SU-DHL-6 (cell line): Measurements from ENCODE around the gene RPLP1.

Experiments
- H2AFZ ChIP-seq: fragments of 200-600 bp; sonication (generic); 2 replicates; pipeline ENCODE4 v1.6.1; 2014; ENCODE audit warnings: low read depth, mild to moderate bottlenecking, moderate library complexity, mixed read lengths, antibody characterized with exemption, low read length; ENCODE audit not compliant: severe bottlenecking
- H3F3A ChIP-seq: fragments of 200-600 bp; shearing (Covaris generic); 2 replicates; pipeline ENCODE4 v1.6.0; 2016; ENCODE audit warnings: antibody characterized with exemption, mild to moderate bottlenecking; ENCODE audit not compliant: insufficient read depth
- H3K27ac ChIP-seq: fragments of 200-600 bp; sonication (generic); 2 replicates; pipeline ENCODE4 v1.5.1; 2016; ENCODE audit warnings: low read depth, mild to moderate bottlenecking, low read length, moderate library complexity, mixed read lengths
- H3K27me3 ChIP-seq: fragments of 200-600 bp; sonication (generic), shearing (Covaris generic); 2 replicates; pipeline ENCODE4 v1.6.0; 2014; ENCODE audit warnings: mild to moderate bottlenecking, low read length
- H3K36me3 ChIP-seq: fragments of 200-600 bp; sonication (generic); 2 replicates; pipeline ENCODE4 v1.6.1; 2014; ENCODE audit warnings: mild to moderate bottlenecking, low read length, mixed read lengths
- H3K4me2 ChIP-seq: fragments of 300-600, 200-600 bp; shearing (Covaris generic), sonication (generic); 2 replicates; pipeline ENCODE4 v1.6.0; 2014; ENCODE audit warnings: low read length, low read depth, mild to moderate bottlenecking; ENCODE audit not compliant: poor library complexity, severe bottlenecking
- H3K4me3 ChIP-seq: fragments of 200-600 bp; sonication (generic); 2 replicates; pipeline ENCODE4 v1.5.1; 2014; ENCODE audit warnings: antibody characterized with exemption, low read length, mild to moderate bottlenecking, mixed read lengths; ENCODE audit not compliant: insufficient read depth, poor library complexity, severe bottlenecking
- H3K79me2 ChIP-seq: fragments of 200-600 bp; sonication (generic); 2 replicates; pipeline ENCODE4 v1.6.1; 2014; ENCODE audit warnings: mild to moderate bottlenecking, low read length, moderate library complexity; ENCODE audit not compliant: insufficient read depth
- H3K9ac ChIP-seq: fragments of 200-600 bp; sonication (generic); 2 replicates; pipeline ENCODE4 v1.7.0; 2014; ENCODE audit warnings: mild to moderate bottlenecking, low read length
- H3K9me2 ChIP-seq: fragments of 200-600 bp; sonication (generic); replicated peaks from 2 replicates; pipeline ENCODE4 v1.6.1; 2014; ENCODE audit warnings: low read length; ENCODE audit not compliant: insufficient read depth
- H3K9me3 ChIP-seq: fragments of 200-600 bp; sonication (generic); 2 replicates; pipeline ENCODE4 v1.6.1; 2014; ENCODE audit warnings: low read length, mixed read lengths; ENCODE audit not compliant: insufficient read depth
- H4K20me1 ChIP-seq: fragments of 200-600 bp; sonication (generic); 2 replicates; pipeline ENCODE4 v1.6.1; 2014; ENCODE audit warnings: low read depth, mild to moderate bottlenecking, antibody characterized with exemption, low read length, moderate library complexity, mixed read lengths
- CTCF ChIP-seq: fragments of 200-600 bp; sonication (generic); IDR thresholded peaks from one replicate; pipeline ENCODE4 v1.5.1; 2017; ENCODE audit warnings: antibody characterized with exemption, mild to moderate bottlenecking, low read length, moderate library complexity; ENCODE audit not compliant: insufficient read depth, poor library complexity, severe bottlenecking
- EZH2phosphoT487 ChIP-seq: fragments of 200-600 bp; sonication (generic), shearing (Covaris generic); conservative IDR thresholded peaks from 2 replicates; pipeline ENCODE4 v1.6.1; 2018; ENCODE audit warnings: mild to moderate bottlenecking, antibody characterized with exemption, low read length, moderate library complexity, mixed read lengths

The RPLP1 gene

GRCh38 chr15:69452692-69453521 is at the start of gene RPLP1:
Gene RPLP1 (plus strand): TSS chr15:69452818. CDS start chr15:69452949, 131 bp downstream.
- peaks cover 69% of the 10 kb centered on the region for H3F3A ChIP-seq
- H3K27ac ChIP-seq, result peak within 1 kb of the TSS; percentile 93
- H3K9me2 ChIP-seq, result no peaks in the 10 kb centered on the region
- H3K9ac ChIP-seq, result peak within 1 kb of the TSS; percentile 92
- H3K27me3 ChIP-seq, result no peaks in the 10 kb centered on the region
- H3K4me3 ChIP-seq, result peak within 1 kb of the TSS; percentile 91
- H3K9me3 ChIP-seq, result no peaks in the 10 kb centered on the region
- peaks cover 31% of the 10 kb centered on the region for H3K79me2 ChIP-seq
- peak within 1 kb of the TSS; percentile 95 for H3K4me2 ChIP-seq
- peaks cover 36% of the 10 kb centered on the region for H3K36me3 ChIP-seq
- peak within 1 kb of the TSS; percentile 87 for H2AFZ ChIP-seq
- H4K20me1 ChIP-seq, result peaks cover 35% of the 10 kb centered on the region
- TF ChIP-seq EZH2phosphoT487, result no peak
- no peak for TF ChIP-seq CTCF

DNA sequence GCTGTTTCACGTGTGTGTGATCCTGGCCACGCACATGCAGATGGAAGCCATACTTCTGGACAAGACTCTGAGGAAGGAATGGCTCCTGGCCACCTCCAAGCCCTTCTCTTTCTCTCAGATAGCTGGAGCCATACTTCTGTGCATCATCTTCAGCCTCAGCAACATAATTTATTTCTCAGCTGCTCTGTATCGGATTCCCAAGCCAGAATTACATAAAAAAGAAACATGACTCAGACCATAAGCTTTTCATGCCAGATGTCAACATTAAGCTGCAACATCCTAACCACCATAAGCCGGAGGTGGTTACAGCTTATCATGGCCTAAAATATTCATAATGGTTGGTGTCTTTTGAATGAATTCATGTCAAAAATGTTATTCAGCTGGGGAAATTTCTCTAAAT is 49.0 kb upstream of the RPLP1 start:
- Histone ChIP-seq H3K4me3 (no peak overlapping the region), H3K27me3 (no peaks in the 10 kb centered on the region), H3K4me2 (no peak overlapping the region), H3K9me2 (no peaks in the 10 kb centered on the region), H4K20me1 (no peaks in the 10 kb centered on the region), H3K36me3 (no peaks in the 10 kb centered on the region), H3K79me2 (no peaks in the 10 kb centered on the region), H3K9me3 (no peaks in the 10 kb centered on the region), H3K9ac (no peak overlapping the region), H3K27ac (no peak overlapping the region), H2AFZ (no peak overlapping the region), H3F3A (no peaks in the 10 kb centered on the region)
- TF ChIP-seq EZH2phosphoT487 (no peak), CTCF (no peak)

DNA sequence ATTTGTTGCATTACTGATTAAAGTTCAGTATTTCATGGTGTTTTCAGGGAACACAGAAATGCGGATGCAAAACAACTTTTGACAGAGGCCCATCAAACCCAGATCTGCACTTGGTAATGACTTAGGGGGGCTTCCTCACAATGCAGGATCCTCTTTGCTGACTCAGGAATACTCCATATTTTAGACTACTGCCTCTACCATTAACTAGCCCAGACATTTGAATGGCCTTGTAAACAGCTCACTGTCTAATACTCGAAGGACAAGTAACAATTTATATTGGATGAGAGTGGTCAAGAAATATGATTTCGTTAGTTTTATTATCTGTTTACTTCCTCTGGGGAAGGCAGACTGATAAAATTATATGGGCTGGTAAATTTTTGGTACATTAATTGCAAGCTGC is 47.5 kb upstream of the RPLP1 start:
- Histone ChIP-seq H3K27ac (no peak overlapping the region), H2AFZ (no peak overlapping the region), H3K9me3 (no peaks in the 10 kb centered on the region), H3K9ac (no peak overlapping the region), H3K27me3 (no peaks in the 10 kb centered on the region), H4K20me1 (no peaks in the 10 kb centered on the region), H3K79me2 (no peaks in the 10 kb centered on the region), H3F3A (no peaks in the 10 kb centered on the region), H3K36me3 (no peaks in the 10 kb centered on the region), H3K4me3 (no peak overlapping the region), H3K4me2 (no peak overlapping the region), H3K9me2 (no peaks in the 10 kb centered on the region)
- no peak for TF ChIP-seq CTCF
